Left ventricle myocardium inferior (tissue), 1 donor: ENCODE measurements around the gene CDCP2. TPM values are rescaled to one million over a fixed set of nuclear protein-coding genes. Genes with fewer than 3 reads are reported as not detected.

Experiments used
- DNase-seq: peaks from one replicate; pipeline ENCODE4 v3.0.0-alpha.2; 2020
- H3K27ac ChIP-seq: fragments of 200-600 bp; replicated peaks from 2 replicates; pipeline ENCODE4 v1.8.0; 2021
- H3K27me3 ChIP-seq: fragments of 200-600 bp; 2 replicates; pipeline ENCODE4 v1.8.0; 2021; ENCODE audit warnings: low read depth
- H3K36me3 ChIP-seq: fragments of 200-600 bp; 2 replicates; pipeline ENCODE4 v1.8.0; 2021
- H3K4me1 ChIP-seq: fragments of 200-600 bp; 2 replicates; pipeline ENCODE4 v1.8.0; 2021
- H3K4me3 ChIP-seq: fragments of 200-600 bp; 2 replicates; pipeline ENCODE4 v1.8.0; 2021; ENCODE audit warnings: mild to moderate bottlenecking, moderate library complexity
- H3K9me3 ChIP-seq: fragments of 200-600 bp; replicated peaks from 2 replicates; pipeline ENCODE4 v1.8.0; 2021
- intact Hi-C: fragments of 100-400 bp; cut with micrococcal nuclease; formaldehyde crosslinking; loops from one replicate; pipeline ENCODE4 v1.11.0; 2022
- total RNA-seq: library from RNA; stranded (reverse); fragmentation: NEBNext Ultra II Directional; extraction: Animal tissue kit (Norgen Biotek cat#: 25700); gene quantifications from one replicate; pipeline ENCODE4 v1.2.1, GENCODE V29; 2021
- TF ChIP-seq, protein P1 (sequence below): fragments of 200-600 bp; IDR thresholded peaks from 2 replicates; pipeline ENCODE4 v1.8.0; 2021; ENCODE audit warnings: antibody characterized with exemption, mild to moderate bottlenecking, borderline replicate concordance
- donor health status: DM: no; HTN: yes; CAD: no; lungs with severe emphysema.

CDCP2 gene
- total RNA-seq, 1 donor from 2014 or later, result not detected

DNA sequence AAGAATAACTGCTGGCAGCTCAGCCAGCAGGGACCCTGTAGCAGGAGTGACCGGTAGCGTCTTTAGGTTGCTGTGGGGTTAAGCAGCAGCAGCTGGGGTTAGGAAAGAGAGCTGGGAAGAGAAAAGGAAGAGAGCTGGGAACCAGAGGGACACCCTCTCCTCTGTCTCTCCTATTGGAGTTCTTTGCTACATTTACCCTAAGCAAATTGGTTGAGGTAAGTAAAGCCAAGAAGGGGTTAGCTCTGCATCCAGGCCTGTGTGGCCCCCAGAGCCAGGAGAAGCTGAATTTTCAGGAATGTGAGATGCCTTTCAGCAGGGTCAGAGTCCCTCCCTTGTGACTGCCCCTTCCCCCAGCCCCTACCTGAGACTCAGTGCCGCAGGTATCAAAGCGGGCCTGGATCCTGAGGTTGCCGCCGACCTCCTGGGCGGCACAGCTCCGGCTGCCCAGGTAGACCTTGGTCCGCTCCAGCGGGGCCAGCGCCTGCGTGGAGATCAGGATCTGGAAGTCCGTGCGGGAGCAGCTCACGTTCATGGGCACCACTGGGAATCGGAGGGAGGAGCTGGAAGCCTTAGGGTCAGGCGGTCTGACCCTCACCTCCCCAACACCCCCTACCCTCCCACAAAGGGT lies 16.4 kb downstream of the CDCP2 start:
- Histone ChIP-seq H3K27me3 (no peaks in the 10 kb centered on the region), H3K9me3 (no peaks in the 10 kb centered on the region)
- intact Hi-C loops, result no loop called here

DNA sequence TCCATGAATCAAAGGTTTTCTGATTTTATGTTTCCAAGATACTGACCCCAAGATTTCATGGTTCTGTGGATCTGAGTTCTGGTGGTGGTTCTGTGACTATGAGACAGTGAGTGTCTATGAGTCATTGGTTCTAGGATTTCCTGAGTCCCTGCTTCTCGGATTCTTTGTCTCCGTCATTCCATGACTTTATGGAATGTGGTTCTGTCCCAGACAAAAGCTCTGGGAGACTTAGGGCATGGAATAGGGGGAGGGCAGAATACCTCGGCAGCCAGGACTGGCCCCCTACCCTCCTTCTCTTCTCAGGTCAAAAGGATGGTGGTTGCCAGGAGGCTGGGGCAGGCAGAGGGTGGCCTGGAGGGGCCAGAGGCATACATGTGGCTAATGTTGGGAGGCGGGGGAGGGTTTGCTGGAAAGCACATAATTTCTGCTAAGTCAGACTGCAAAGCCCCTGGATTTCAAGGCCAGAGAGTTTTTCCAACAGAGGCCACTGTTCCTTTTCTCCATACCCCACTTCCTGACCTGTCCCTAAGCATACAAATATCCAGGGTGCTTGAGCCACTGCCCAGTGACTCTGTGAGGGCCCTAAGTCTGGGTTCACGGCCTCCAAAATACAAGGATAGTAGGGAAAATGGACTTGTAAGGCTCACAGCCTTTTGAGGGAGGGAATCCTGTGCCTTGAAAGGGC lies 17.2 kb downstream of the CDCP2 start:
- TF ChIP-seq, protein P1, sequence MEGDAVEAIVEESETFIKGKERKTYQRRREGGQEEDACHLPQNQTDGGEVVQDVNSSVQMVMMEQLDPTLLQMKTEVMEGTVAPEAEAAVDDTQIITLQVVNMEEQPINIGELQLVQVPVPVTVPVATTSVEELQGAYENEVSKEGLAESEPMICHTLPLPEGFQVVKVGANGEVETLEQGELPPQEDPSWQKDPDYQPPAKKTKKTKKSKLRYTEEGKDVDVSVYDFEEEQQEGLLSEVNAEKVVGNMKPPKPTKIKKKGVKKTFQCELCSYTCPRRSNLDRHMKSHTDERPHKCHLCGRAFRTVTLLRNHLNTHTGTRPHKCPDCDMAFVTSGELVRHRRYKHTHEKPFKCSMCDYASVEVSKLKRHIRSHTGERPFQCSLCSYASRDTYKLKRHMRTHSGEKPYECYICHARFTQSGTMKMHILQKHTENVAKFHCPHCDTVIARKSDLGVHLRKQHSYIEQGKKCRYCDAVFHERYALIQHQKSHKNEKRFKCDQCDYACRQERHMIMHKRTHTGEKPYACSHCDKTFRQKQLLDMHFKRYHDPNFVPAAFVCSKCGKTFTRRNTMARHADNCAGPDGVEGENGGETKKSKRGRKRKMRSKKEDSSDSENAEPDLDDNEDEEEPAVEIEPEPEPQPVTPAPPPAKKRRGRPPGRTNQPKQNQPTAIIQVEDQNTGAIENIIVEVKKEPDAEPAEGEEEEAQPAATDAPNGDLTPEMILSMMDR, result no peak
- intact Hi-C loops, result no loop called here
- H3K4me1 ChIP-seq, result no peaks in the 10 kb centered on the region
- H3K27ac ChIP-seq, result no peak overlapping the region
- no peak overlapping the region for H3K4me3 ChIP-seq
- H3K36me3 ChIP-seq, result no peaks in the 10 kb centered on the region
- DNase-seq, result no peak
- H3K9me3 ChIP-seq, result no peaks in the 10 kb centered on the region
- H3K27me3 ChIP-seq, result no peaks in the 10 kb centered on the region

More for the DNA sequence above, 16.4 kb downstream of the CDCP2 start:
- no peak overlapping the region for H3K27ac ChIP-seq
- DNase-seq, result no peak
- TF ChIP-seq, protein P1, result no peak
- no peaks in the 10 kb centered on the region for H3K36me3 ChIP-seq
- H3K4me3 ChIP-seq, result no peak overlapping the region
- H3K4me1 ChIP-seq, result no peaks in the 10 kb centered on the region

DNA sequence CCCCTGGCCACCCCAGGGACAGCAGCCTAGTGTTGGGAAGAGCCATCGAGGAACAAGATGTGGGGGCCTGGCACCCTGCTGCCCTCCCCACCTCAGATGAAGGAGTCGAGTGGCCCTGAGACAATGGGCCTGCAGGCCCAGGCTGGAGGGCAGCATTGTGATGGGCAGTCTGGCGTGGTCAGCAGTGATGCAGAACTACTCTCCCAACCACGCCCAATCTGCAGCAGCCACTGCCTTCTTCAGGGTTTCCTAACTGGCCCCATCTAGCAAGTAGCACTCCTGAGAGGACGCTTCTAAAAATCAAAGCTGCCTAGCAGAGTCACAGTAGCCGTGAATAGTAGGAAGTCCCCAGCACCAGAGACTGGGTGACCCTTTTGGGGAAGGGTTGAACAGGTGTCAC lies 18.5 kb downstream of the CDCP2 start:
- Histone ChIP-seq H3K27me3 (no peaks in the 10 kb centered on the region), H3K4me1 (no peaks in the 10 kb centered on the region), H3K36me3 (no peaks in the 10 kb centered on the region), H3K4me3 (no peak overlapping the region), H3K9me3 (no peaks in the 10 kb centered on the region), H3K27ac (no peak overlapping the region)
- intact Hi-C loops, result no loop called here
- DNase-seq, result no peak
- TF ChIP-seq, protein P1, result no peak

DNA sequence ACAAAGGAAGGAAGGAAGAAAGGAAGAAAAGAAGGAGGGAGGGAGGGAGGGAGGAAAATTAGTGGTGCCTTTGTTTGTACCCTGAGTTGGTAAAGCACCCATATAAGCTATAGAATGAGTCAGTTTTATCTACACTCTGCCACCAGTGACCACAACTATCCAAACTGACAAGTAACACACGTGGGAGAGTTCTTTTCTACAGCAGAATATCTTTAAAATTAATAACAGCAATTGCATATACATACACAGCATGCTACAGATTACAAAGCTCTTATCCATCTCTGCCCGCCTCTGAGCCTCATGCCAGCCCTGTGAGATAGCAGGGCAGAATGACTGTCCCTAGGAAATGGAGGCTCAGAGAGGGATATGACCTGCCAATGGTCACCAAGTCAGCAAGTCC lies 20.3 kb downstream of the CDCP2 start:
- Histone ChIP-seq H3K27me3 (no peaks in the 10 kb centered on the region), H3K4me3 (no peak overlapping the region), H3K9me3 (no peaks in the 10 kb centered on the region), H3K4me1 (no peaks in the 10 kb centered on the region), H3K36me3 (no peaks in the 10 kb centered on the region), H3K27ac (no peak overlapping the region)
- TF ChIP-seq, protein P1, result no peak
- DNase-seq, result no peak
- intact Hi-C loops, result no loop called here

DNA sequence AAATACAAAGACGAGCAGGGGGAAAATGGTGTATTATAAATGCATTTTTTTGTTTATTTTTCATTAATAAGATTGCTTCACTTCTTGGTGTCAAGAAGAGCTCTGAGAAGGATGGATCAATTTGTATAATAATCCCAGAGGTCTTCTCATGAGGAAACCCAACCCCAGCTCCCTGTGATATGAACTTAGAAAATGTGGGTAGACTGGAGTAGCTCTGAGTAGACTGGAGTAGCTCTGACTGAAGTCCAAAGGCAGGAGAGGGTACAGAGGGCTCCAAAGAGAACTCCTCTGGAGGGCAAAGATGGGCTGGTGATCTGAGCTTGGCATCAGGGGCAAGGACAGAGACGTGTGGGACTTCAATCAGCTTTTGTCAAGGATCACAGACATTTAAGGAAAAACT lies 21.4 kb downstream of the CDCP2 start:
- Histone ChIP-seq H3K9me3 (no peaks in the 10 kb centered on the region), H3K27ac (no peak overlapping the region), H3K36me3 (no peaks in the 10 kb centered on the region), H3K27me3 (no peaks in the 10 kb centered on the region), H3K4me1 (no peaks in the 10 kb centered on the region), H3K4me3 (no peak overlapping the region)
- intact Hi-C loops, result no loop called here
- DNase-seq, result no peak
- TF ChIP-seq, protein P1, result no peak
